Bronchial epithelial cell (primary cell): Measurements from ENCODE around the gene ONECUT3. TPM values are rescaled to one million over a fixed set of nuclear protein-coding genes. Genes with fewer than 3 reads are reported as not detected.
A peak's percentile ranks its signal among the peaks of the same experiment; 100 is the strongest.

ENCODE experiments used
- DNase-seq: peaks from one replicate; pipeline ENCODE4 v3.0.0-alpha.2; 2010; ENCODE audit warnings: low read depth
- FAIRE-seq: peaks from 2 replicates; lab custom pipeline; 2011; peaks lifted over from hg19 to GRCh38; lab: Jason Lieb, UNC
- H3K27me3 ChIP-seq: 2 replicates; pipeline ENCODE4 v1.5.1; 2011; ENCODE audit warnings: low read length; ENCODE audit not compliant: control insufficient read depth, insufficient read depth
- H3K36me3 ChIP-seq: 2 replicates; pipeline ENCODE4 v1.5.1; 2011; ENCODE audit warnings: low read length; ENCODE audit not compliant: control insufficient read depth, insufficient read depth
- H3K4me3 ChIP-seq: 2 replicates; pipeline ENCODE4 v1.5.1; 2011; ENCODE audit warnings: mild to moderate bottlenecking, low read depth, low read length, control low read depth
- CTCF ChIP-seq: IDR thresholded peaks from 2 replicates; pipeline ENCODE4 v1.5.1; 2011; ENCODE audit warnings: mild to moderate bottlenecking, moderate library complexity, low read length, control low read depth, inconsistent platforms; ENCODE audit not compliant: insufficient read depth, severe bottlenecking
- total RNA-seq: library from RNA; depleted of rRNA; stranded (reverse); fragments of >200 nt; gene quantifications from 2 replicates; pipeline ENCODE4 v1.2.1, GENCODE V29; 2014

Gene ONECUT3
- total RNA-seq, 1 donor from 2014 or later, result under 0.01 TPM

- no peak for FAIRE-seq
- H3K4me3 ChIP-seq, result peak within 1 kb of the TSS; percentile 39
- DNase-seq, result no peak
- TF ChIP-seq CTCF, result peak; percentile 16
- peaks cover 6% of the 10 kb centered on the region for H3K36me3 ChIP-seq
- H3K27me3 ChIP-seq, result no peaks in the 10 kb centered on the region
Measured at GRCh38 chr19:1811942-1812425, 58.7 kb downstream of the ONECUT3 start, which contains the start of gene ATP8B3. ATP8B3 (minus strand) TSS chr19:1812276; CDS start chr19:1811736, 540 bp downstream.

GRCh38 chr19:1812426-1813191 is 59.3 kb downstream of the ONECUT3 start:
- no peak for FAIRE-seq
- peak; percentile 89 for DNase-seq
- Histone ChIP-seq H3K4me3 (peak overlapping the region; percentile 39), H3K27me3 (no peaks in the 10 kb centered on the region), H3K36me3 (peaks cover 8% of the 10 kb centered on the region)
- peak; percentile 78 for TF ChIP-seq CTCF

- Histone ChIP-seq H3K4me3 (peak overlapping the region; percentile 39), H3K36me3 (peaks cover 15% of the 10 kb centered on the region), H3K27me3 (no peaks in the 10 kb centered on the region)
- DNase-seq, result no peak
- no peak for FAIRE-seq
- TF ChIP-seq CTCF, result no peak
Measured at GRCh38 chr19:1813192-1814182, 60.2 kb downstream of the ONECUT3 start.

- FAIRE-seq (no peak), DNase-seq (no peak)
- no peak for TF ChIP-seq CTCF
- Histone ChIP-seq H3K36me3 (peaks cover 17% of the 10 kb centered on the region), H3K4me3 (no peak overlapping the region), H3K27me3 (no peaks in the 10 kb centered on the region)
Measured at GRCh38 chr19:1814391-1814790, 61.1 kb downstream of the ONECUT3 start.

GRCh38 chr19:1814833-1815604 is 61.7 kb downstream of the ONECUT3 start:
- no peak for FAIRE-seq

More at GRCh38 chr19:1814833-1815604, 61.7 kb downstream of the ONECUT3 start:
- no peak for TF ChIP-seq CTCF
- DNase-seq, result no peak
- Histone ChIP-seq H3K27me3 (no peaks in the 10 kb centered on the region), H3K4me3 (no peak overlapping the region), H3K36me3 (peaks cover 21% of the 10 kb centered on the region)
